Tibial artery (tissue), 4 donors: ENCODE data around the gene HMCES.
A peak's percentile ranks its signal among the peaks of the same experiment; 100 is the strongest.

Experiments used
- DNase-seq, 2 donors: peaks; one replicate each; pipeline ENCODE4 v3.0.0-alpha.2; 2019
- H3K27ac ChIP-seq, 2 donors: fragments of 200-600 bp; sonication (generic) in 1 of 2; 1 replicate in 1 of 2; 2 replicates in 1 of 2; pipeline ENCODE4 v1.5.1; 2018 to 2019; ENCODE audit warnings: mild to moderate bottlenecking in 1 of 2
- H3K27me3 ChIP-seq, 2 donors: fragments of 200-600 bp; sonication (generic) in 1 of 2; one replicate each; pipeline versions ENCODE4 v1.5.1 to v1.6.0; 2016 to 2019
- H3K36me3 ChIP-seq, 3 donors: fragments of 200-600 bp; sonication (generic) in 2 of 3; one replicate each; pipeline ENCODE4 v1.5.1; 2016 to 2019; ENCODE audit warnings: mild to moderate bottlenecking in 2 of 3
- H3K4me1 ChIP-seq, 4 donors: fragments of 200-600 bp; sonication (generic) in 2 of 4; 1 replicate in 3 of 4; 2 replicates in 1 of 4; pipeline ENCODE4 v1.5.1; 2016 to 2019
- H3K4me3 ChIP-seq, 2 donors: fragments of 200-600 bp; sonication (generic) in 1 of 2; 1 replicate in 1 of 2; 2 replicates in 1 of 2; pipeline ENCODE4 v1.5.1; 2018 to 2019; ENCODE audit warnings: mild to moderate bottlenecking in 2 of 2
- H3K9me3 ChIP-seq, 3 donors: fragments of 200-600 bp; sonication (generic) in 1 of 3; one replicate each; pipeline ENCODE4 v1.5.1; 2016 to 2019
- intact Hi-C: fragments of 100-400 bp; cut with DNase I; formaldehyde crosslinking; loops from one replicate; pipeline ENCODE4 v1.15.0; 2023; ENCODE audit warnings: low total_unique reads
- TF ChIP-seq, protein P1 (sequence below), 2 experiments: fragments of 200-600 bp in 1 of 2; fragments of 450-650 bp in 1 of 2; IDR thresholded peaks; one replicate each; pipeline ENCODE4 v1.5.1; 2017 to 2019; ENCODE audit warnings: antibody characterized with exemption in 2 of 2, mild to moderate bottlenecking in 1 of 2, moderate library complexity in 1 of 2

The HMCES gene

DNA sequence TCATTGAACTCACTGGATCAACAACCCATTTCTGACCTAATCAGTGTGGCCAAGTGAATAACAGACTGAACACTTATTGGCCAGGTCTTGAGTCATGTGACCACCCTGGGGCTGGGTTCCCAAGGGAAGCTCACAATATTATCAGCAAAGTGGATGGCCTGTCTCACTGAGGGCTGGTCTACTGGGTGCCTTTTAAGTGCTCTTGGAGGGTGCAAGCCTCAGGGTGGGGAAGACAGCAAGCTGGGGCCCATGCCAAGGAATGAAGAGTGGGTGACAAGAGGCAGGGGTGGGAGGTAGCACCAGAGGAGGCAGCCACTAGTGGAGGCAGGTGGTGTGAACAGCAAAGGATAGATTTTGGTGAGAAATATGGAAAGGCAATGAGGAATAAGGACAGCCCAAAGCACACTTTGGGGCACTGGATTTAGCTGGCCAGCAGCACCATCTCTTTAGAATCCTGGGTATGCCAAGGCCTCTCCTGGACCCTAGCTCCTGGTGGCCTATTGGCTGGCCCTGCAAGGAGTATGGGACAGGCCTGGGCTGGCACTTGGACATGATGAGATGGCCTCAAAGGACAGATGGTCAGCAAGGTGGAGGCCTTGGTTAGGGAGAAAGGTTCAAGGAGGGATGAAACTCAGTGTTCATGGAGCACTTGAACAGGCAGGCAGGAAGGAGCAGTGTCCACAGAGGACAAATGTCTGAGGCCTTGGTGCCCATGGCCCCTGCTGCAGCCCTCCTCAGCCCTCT, 34.2 kb downstream of the HMCES start:
- DNase-seq, result peak in 1 of 2 donors; percentile 67
- Histone ChIP-seq H3K4me3 (no peak overlapping the region), H3K4me1 (peaks cover 5 to 31% (median 20%) of the 10 kb centered on the region in 4 donors), H3K27me3 (no peaks in the 10 kb centered on the region), H3K36me3 (no peaks in the 10 kb centered on the region), H3K27ac (peak overlapping the region; percentile 90 to 95), H3K9me3 (no peaks in the 10 kb centered on the region)
- TF ChIP-seq, protein P1, sequence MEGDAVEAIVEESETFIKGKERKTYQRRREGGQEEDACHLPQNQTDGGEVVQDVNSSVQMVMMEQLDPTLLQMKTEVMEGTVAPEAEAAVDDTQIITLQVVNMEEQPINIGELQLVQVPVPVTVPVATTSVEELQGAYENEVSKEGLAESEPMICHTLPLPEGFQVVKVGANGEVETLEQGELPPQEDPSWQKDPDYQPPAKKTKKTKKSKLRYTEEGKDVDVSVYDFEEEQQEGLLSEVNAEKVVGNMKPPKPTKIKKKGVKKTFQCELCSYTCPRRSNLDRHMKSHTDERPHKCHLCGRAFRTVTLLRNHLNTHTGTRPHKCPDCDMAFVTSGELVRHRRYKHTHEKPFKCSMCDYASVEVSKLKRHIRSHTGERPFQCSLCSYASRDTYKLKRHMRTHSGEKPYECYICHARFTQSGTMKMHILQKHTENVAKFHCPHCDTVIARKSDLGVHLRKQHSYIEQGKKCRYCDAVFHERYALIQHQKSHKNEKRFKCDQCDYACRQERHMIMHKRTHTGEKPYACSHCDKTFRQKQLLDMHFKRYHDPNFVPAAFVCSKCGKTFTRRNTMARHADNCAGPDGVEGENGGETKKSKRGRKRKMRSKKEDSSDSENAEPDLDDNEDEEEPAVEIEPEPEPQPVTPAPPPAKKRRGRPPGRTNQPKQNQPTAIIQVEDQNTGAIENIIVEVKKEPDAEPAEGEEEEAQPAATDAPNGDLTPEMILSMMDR (IDR thresholded peaks at IDR 0.05), result no peak
- intact Hi-C loops, result no loop called here

DNA sequence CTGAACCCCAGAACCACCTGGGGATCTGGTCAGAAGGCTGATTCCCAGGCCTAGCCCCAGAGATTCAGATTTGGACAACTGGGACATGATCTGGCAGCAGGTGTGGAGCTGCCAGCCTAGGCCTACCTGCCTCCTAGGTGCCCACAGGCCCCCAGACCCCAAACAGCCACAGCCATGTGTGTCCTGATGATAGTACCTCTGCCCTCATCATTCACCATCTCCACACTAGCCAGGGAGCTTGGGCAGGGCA, 34.7 kb downstream of the HMCES start:
- TF ChIP-seq, protein P1 (IDR thresholded peaks at IDR 0.05), result no peak
- no peaks in the 10 kb centered on the region for H3K9me3 ChIP-seq
- H3K36me3 ChIP-seq, result no peaks in the 10 kb centered on the region
- H3K4me3 ChIP-seq, result peak overlapping the region in 1 of 2 donors; percentile 92
- H3K4me1 ChIP-seq, result peaks cover 5 to 31% (median 20%) of the 10 kb centered on the region in 4 donors
- no peaks in the 10 kb centered on the region for H3K27me3 ChIP-seq
- DNase-seq, result peak in 1 of 2 donors; percentile 68
- intact Hi-C loops, result no loop called here
- peak overlapping the region; percentile 90 to 95 for H3K27ac ChIP-seq

DNA sequence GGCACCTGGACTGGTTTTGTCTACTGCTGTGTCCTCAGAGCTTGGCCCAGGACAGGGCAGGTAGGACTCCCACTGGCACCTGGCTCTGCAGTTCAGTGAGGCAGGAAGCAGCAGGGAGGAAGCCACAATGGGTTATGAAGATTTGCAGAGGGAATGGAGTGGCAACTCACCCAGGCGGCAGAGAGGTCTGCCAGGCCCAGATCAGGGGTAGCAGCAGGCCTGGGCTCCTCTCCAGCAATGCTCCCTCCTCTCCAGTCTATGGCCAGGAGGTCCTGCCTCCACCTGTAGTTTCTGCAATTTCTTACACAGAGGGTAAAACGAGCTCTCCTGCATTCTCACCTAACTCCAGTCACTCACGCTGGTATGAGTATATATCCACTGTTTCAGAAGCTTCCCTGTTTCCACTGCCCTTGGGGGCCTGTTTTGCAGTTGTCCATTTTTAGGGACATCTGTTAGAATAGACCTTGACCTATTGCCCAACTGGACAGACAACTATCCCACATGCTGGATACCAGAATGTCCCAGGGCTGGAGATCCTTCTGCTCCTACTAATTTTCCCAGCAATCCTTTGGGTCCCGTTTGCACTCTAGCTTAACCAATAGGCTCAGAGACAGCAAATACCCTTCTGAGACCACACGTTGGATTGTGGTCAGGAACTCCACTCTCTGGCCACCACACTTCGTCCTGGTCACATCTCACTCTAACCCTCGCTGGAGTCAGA, 35.2 kb downstream of the HMCES start:
- Histone ChIP-seq H3K27me3 (no peaks in the 10 kb centered on the region), H3K9me3 (no peaks in the 10 kb centered on the region), H3K36me3 (no peaks in the 10 kb centered on the region), H3K27ac (peak overlapping the region; percentile 90 to 95), H3K4me1 (peaks cover 5 to 31% (median 20%) of the 10 kb centered on the region in 4 donors), H3K4me3 (peak overlapping the region; percentile 92 to 95)
- peak in 1 of 2 donors; percentile 63 for DNase-seq
- TF ChIP-seq, protein P1 (IDR thresholded peaks at IDR 0.05), result no peak
- intact Hi-C loops, result no loop called here

DNA sequence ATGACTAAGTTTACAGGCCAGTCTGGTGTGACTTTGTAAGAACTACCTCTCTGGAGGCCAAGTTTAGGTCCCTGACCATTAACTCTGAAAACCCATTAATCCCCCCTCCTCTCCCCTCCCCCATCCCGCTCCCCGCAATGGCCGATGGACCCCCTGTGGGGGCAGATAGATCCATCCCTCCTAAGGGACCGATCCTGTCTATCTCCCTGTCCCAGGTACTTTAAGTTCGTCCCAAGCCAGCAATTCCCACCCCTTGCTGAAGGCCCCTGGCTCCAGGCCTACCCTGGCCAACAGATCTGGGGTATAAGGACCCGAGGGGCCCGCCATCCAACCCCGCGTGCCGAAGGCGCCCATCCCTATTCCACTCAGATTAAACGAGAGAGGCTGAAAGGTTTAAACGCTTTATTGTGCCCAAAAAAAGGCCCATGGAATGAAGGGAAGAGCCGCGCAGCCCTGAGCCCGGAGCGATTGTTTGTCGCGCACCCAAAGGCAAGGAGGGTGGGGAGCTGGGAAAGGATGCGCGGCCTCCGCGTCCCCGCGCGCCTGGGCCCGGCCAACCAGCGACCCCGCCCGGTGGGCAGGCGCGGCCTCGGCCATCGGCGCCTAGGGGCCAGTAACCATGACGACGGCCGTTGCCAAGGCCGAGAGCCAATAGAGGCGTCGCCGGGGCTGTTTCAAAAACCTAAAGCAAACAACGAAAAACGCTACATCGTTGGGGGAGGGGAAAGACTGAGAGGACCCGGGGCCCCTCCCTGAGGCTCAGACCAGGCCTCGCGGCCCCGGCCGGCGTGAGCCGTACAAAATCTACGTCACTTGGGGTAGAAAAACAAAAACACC, 35.9 kb downstream of the HMCES start:
- H3K27me3 ChIP-seq, result no peaks in the 10 kb centered on the region
- no peaks in the 10 kb centered on the region for H3K9me3 ChIP-seq
- peak overlapping the region; percentile 92 to 95 for H3K4me3 ChIP-seq
- H3K4me1 ChIP-seq, result peaks cover 5 to 31% (median 20%) of the 10 kb centered on the region in 4 donors
- TF ChIP-seq, protein P1 (IDR thresholded peaks at IDR 0.05), result no peak
- intact Hi-C loops, result loop anchor here (5.0 kb wide), 1 partner anchor 37 kb away; the partner anchor contains the start of gene HMCES
- H3K27ac ChIP-seq, result peak overlapping the region; percentile 90 to 95
- peaks cover 0 to under 1% (median 0%) of the 10 kb centered on the region in 3 donors for H3K36me3 ChIP-seq
- peak; percentile 90 to 94 for DNase-seq

DNA sequence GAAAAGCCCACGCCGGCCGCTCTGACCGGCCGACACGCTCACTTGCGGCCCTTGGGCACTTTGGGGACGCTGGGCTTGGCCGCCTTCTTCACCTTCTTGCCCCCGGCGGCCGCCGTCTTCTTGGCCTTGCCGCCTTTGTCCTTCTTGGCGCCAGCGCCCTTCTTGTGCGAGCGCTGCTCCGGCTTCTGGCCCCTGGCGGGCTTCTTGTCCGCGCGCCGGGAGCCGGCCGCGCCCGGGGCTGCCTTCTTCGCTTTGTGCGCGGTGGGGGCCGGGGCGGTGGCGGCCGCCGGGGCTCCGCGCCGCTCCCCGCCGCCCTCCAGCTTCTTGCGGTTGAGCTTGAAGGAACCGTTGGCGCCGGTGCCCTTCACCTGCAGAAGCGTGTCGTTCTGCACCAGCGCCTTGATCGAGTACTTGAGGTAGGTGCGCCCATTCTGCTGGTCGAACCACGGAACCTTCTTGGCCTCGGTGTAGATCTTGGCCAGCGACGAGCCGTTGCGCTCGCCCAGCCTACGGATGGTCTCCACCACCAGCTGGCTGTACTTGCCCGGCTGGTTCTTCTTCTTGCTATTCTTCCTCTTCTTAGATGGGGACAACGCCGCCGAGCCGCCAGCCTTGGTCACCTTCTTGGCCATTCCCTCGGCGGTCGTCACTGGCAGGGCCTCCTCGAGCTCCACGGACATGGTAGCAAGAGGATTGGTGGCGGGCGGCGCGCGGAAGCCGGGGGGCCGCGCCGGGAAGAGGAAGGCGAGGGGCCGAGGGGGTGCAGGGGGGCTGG, 36.7 kb downstream of the HMCES start:
- Histone ChIP-seq H3K4me1 (peaks cover 5 to 28% (median 20%) of the 10 kb centered on the region in 4 donors), H3K27me3 (no peaks in the 10 kb centered on the region), H3K36me3 (peaks cover 0 to 9% (median 3%) of the 10 kb centered on the region in 3 donors), H3K27ac (peak overlapping the region; percentile 90 to 95), H3K4me3 (peak overlapping the region; percentile 92 to 95), H3K9me3 (no peaks in the 10 kb centered on the region)
- intact Hi-C loops, result loop anchor here (5.0 kb wide), 1 partner anchor 38 kb away; the partner anchor contains the start of gene HMCES
- TF ChIP-seq, protein P1 (IDR thresholded peaks at IDR 0.05), result no peak
- peak; percentile 60 to 79 for DNase-seq
